Left ventricle myocardium inferior (tissue), 1 donor: ENCODE data around the gene F7. TPM values are rescaled to one million over a fixed set of nuclear protein-coding genes. Genes with fewer than 3 reads are reported as not detected.

ENCODE experiments used
- DNase-seq: peaks from one replicate; pipeline ENCODE4 v3.0.0-alpha.2; 2020
- H3K27ac ChIP-seq: fragments of 200-600 bp; replicated peaks from 2 replicates; pipeline ENCODE4 v1.8.0; 2021
- H3K27me3 ChIP-seq: fragments of 200-600 bp; 2 replicates; pipeline ENCODE4 v1.8.0; 2021; ENCODE audit warnings: low read depth
- H3K36me3 ChIP-seq: fragments of 200-600 bp; 2 replicates; pipeline ENCODE4 v1.8.0; 2021
- H3K4me1 ChIP-seq: fragments of 200-600 bp; 2 replicates; pipeline ENCODE4 v1.8.0; 2021
- H3K4me3 ChIP-seq: fragments of 200-600 bp; 2 replicates; pipeline ENCODE4 v1.8.0; 2021; ENCODE audit warnings: mild to moderate bottlenecking, moderate library complexity
- H3K9me3 ChIP-seq: fragments of 200-600 bp; replicated peaks from 2 replicates; pipeline ENCODE4 v1.8.0; 2021
- CTCF ChIP-seq: fragments of 200-600 bp; IDR thresholded peaks from 2 replicates; pipeline ENCODE4 v1.8.0; 2021; ENCODE audit warnings: antibody characterized with exemption, mild to moderate bottlenecking, borderline replicate concordance
- intact Hi-C: fragments of 100-400 bp; cut with micrococcal nuclease; formaldehyde crosslinking; loops from one replicate; pipeline ENCODE4 v1.11.0; 2022
- total RNA-seq: library from RNA; stranded (reverse); fragmentation: NEBNext Ultra II Directional; extraction: Animal tissue kit (Norgen Biotek cat#: 25700); gene quantifications from one replicate; pipeline ENCODE4 v1.2.1, GENCODE V29; 2021
- donor health status: DM: no; HTN: yes; CAD: no; lungs with severe emphysema.

The F7 gene
- total RNA-seq, 1 donor from 2014 or later, result not detected

GRCh38 chr13:113144255-113144629 lies 38.7 kb downstream of the F7 start:
- intact Hi-C loops, result no loop called here
- H3K27ac ChIP-seq, result no peak overlapping the region
- no peaks in the 10 kb centered on the region for H3K27me3 ChIP-seq
- DNase-seq, result no peak
- no peaks in the 10 kb centered on the region for H3K9me3 ChIP-seq
- H3K36me3 ChIP-seq, result no peaks in the 10 kb centered on the region
- H3K4me3 ChIP-seq, result no peak overlapping the region
- TF ChIP-seq CTCF, result no peak
- no peaks in the 10 kb centered on the region for H3K4me1 ChIP-seq

DNA sequence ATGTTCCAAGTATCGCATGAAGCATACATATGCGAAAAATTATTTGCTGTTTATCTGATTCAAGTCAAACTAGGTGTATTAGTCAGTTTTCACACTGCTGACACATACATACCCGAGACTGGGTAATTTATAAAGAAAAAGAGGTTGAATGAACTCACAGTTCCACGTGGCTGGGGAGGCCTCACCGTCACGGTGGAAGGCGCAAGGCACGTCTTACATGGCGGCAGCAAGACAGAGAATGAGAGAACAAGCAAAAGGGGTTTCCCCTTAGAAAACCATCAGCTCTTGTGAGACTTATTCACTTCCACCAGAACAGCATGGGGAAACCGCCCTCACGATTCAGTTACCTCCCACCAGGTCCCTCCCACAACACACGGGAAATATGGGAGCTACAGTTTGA lies 39.9 kb downstream of the F7 start:
- Histone ChIP-seq H3K27me3 (no peaks in the 10 kb centered on the region), H3K36me3 (no peaks in the 10 kb centered on the region), H3K4me3 (no peak overlapping the region), H3K27ac (no peak overlapping the region), H3K9me3 (no peaks in the 10 kb centered on the region), H3K4me1 (no peaks in the 10 kb centered on the region)
- no peak for DNase-seq
- intact Hi-C loops, result no loop called here
- TF ChIP-seq CTCF, result no peak

DNA sequence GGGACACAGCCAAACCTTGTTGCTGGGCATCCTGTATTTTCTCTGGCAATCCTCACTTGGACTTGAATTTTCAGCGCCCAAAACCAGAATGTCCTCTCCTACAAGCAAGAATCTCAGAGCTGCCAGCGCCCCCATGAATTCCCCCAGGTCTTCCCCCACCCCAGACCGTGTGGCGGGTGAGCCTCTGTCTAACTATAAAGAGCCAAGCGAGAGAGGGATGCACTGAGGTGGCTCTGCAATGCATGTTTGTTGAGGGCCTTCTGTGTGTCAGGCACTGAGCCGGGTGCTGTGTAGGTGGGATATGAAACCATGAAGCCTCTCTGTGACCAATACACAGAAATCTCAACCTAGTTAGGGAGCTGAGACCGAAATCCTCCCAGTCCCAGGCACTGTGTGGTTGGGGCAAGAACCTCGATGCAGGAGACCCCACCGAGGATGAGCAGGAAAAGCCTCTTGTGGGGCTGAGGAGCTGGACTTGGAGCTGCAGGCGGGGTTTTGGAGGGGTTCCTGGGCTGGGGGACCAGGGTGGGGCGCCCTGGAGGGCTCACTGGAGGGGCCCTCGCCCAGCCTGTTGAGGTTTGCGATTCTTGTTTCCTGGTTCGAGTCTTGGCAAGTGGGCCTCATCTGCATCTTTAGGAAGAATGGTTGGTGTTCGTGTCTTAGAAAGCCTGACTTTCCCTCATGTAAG lies 40.5 kb downstream of the F7 start:
- Histone ChIP-seq H3K36me3 (no peaks in the 10 kb centered on the region), H3K27ac (no peak overlapping the region), H3K4me3 (no peak overlapping the region), H3K4me1 (no peaks in the 10 kb centered on the region), H3K9me3 (no peaks in the 10 kb centered on the region), H3K27me3 (no peaks in the 10 kb centered on the region)
- TF ChIP-seq CTCF, result no peak
- intact Hi-C loops, result no loop called here
- DNase-seq, result no peak

DNA sequence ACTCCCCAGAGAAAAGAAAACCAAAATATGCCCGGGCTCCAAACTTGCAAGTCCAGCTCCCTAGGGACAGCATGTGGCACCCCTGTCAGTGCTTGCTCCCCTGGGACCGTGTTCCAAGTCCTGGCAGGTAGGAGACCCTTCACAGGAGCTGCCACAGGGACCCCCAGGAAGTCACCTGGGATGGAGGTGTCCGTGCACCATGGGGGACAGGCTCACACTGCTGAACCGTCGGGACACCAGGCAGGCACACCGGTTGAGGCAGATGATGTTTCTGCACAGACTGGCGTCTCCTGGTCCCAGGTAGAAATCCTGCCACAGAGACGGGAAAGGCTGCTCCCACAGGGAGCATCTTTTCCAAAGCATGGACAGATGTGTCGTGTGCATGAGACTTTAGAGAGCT lies 41.2 kb downstream of the F7 start:
- Histone ChIP-seq H3K9me3 (no peaks in the 10 kb centered on the region), H3K4me3 (no peak overlapping the region), H3K36me3 (no peaks in the 10 kb centered on the region), H3K27me3 (peaks cover under 1% of the 10 kb centered on the region), H3K27ac (no peak overlapping the region), H3K4me1 (peaks cover 1% of the 10 kb centered on the region)
- no peak for TF ChIP-seq CTCF
- intact Hi-C loops, result no loop called here
- no peak for DNase-seq

GRCh38 chr13:113147206-113147605 lies 41.6 kb downstream of the F7 start:
- Histone ChIP-seq H3K4me1 (peaks cover 6% of the 10 kb centered on the region), H3K27me3 (peaks cover 3% of the 10 kb centered on the region), H3K9me3 (no peaks in the 10 kb centered on the region), H3K27ac (no peak overlapping the region), H3K4me3 (no peak overlapping the region), H3K36me3 (no peaks in the 10 kb centered on the region)
- DNase-seq, result no peak
- TF ChIP-seq CTCF, result no peak
- intact Hi-C loops, result no loop called here
